SK-N-SH treated with all-trans-retinoic acid at 6 μM for 48 hours (cell line): Measurements from ENCODE around the gene KLC1.

Experiments
- ARNTL ChIP-seq: fragments of 450-650 bp; formaldehyde crosslinking; IDR thresholded peaks from 2 replicates; pipeline ENCODE4 v1.5.0; 2020; ENCODE audit warnings: low read depth, mild to moderate bottlenecking, moderate library complexity, borderline replicate concordance
- CSDC2 ChIP-seq: fragments of 250-450 bp; sonication (Bioruptor Pico); IDR thresholded peaks from 2 replicates; pipeline ENCODE4 v1.5.0; 2020; ENCODE audit warnings: mild to moderate bottlenecking, moderate library complexity
- PPARA ChIP-seq: fragments of 250-450 bp; sonication (Bioruptor Pico); IDR thresholded peaks from 2 replicates; pipeline ENCODE4 v1.5.0; 2020; ENCODE audit warnings: mild to moderate bottlenecking, borderline replicate concordance
- SNAI2 ChIP-seq: fragments of 250-450 bp; sonication (Bioruptor Pico); IDR thresholded peaks from 2 replicates; pipeline ENCODE4 v1.5.0; 2020; ENCODE audit warnings: mild to moderate bottlenecking, moderate library complexity
- TCF4 ChIP-seq: fragments of 250-450 bp; sonication (Bioruptor Pico); IDR thresholded peaks from 2 replicates; pipeline ENCODE4 v1.8.0; 2021; ENCODE audit warnings: mild to moderate bottlenecking, moderate library complexity, borderline replicate concordance
- ZC3H10 ChIP-seq: fragments of 250-450 bp; sonication (Bioruptor Pico); IDR thresholded peaks from 2 replicates; pipeline ENCODE4 v1.5.1; 2021; ENCODE audit warnings: mild to moderate bottlenecking, moderate library complexity
- ZFP3 ChIP-seq: fragments of 250-450 bp; sonication (Bioruptor Pico); IDR thresholded peaks from 2 replicates; pipeline ENCODE4 v1.5.0; 2020; ENCODE audit warnings: mild to moderate bottlenecking, moderate library complexity
- ZNF70 ChIP-seq: fragments of 450-650 bp; formaldehyde crosslinking; IDR thresholded peaks from 2 replicates; pipeline ENCODE4 v1.5.0; 2020; ENCODE audit warnings: mild to moderate bottlenecking, moderate library complexity
- ZNF8 ChIP-seq: fragments of 450-650 bp; formaldehyde crosslinking; IDR thresholded peaks from 2 replicates; pipeline ENCODE4 v1.5.0; 2020; ENCODE audit warnings: mild to moderate bottlenecking, moderate library complexity
- TF ChIP-seq, protein P1 (sequence below): fragments of 250-450 bp; sonication (Bioruptor Pico); IDR thresholded peaks from 2 replicates; pipeline ENCODE4 v1.5.1; 2020; ENCODE audit warnings: low read depth, mild to moderate bottlenecking, moderate library complexity
- TF ChIP-seq, protein P2 (sequence below): fragments of 250-450 bp; sonication (Bioruptor Pico); IDR thresholded peaks from 2 replicates; pipeline ENCODE4 v1.8.0; 2020; ENCODE audit warnings: mild to moderate bottlenecking, moderate library complexity, borderline replicate concordance

DNA sequence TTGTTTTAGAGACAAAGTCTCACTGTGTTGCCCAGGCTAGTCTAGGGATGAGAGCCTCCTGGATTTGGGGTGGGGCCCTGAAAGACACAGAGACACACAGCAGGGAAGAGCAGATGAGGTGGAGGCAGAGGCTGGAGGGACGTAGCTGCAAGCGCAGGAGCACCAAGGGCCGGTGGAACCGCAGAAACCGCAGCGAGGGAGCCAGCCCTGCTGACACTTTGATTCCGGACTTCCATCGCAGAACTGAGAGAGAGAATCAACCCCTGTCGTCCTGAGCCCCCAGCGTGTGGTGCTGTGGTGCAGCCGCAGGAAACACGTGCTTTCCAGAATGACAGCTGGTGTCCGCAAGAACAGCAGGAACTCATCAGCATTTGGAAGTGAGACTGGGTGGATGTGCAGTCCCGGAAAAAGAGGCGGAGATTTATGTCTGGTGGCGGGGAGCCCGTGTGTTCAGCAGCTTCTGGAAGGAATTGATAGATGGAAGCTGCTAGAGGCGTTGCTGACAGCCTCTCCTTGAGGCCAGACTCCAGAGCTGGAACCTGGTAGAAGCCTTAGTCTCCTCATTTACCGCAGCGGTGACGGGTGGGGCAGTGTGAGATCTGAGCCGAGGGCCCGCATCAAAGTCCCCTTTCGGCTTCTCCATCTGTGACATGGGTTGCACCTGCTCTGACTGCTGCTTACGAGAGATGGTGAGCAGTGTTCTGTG is 21.9 kb upstream of the KLC1 start:
- TF ChIP-seq ZNF8 (CRISPR knock-in tag), result no peak
- TF ChIP-seq PPARA, result no peak
- TF ChIP-seq ARNTL (CRISPR knock-in tag), result no peak
- no peak for TF ChIP-seq SNAI2 (CRISPR knock-in tag)
- TF ChIP-seq ZC3H10, result no peak
- no peak for TF ChIP-seq ZNF70 (CRISPR knock-in tag)
- TF ChIP-seq, protein P1, sequence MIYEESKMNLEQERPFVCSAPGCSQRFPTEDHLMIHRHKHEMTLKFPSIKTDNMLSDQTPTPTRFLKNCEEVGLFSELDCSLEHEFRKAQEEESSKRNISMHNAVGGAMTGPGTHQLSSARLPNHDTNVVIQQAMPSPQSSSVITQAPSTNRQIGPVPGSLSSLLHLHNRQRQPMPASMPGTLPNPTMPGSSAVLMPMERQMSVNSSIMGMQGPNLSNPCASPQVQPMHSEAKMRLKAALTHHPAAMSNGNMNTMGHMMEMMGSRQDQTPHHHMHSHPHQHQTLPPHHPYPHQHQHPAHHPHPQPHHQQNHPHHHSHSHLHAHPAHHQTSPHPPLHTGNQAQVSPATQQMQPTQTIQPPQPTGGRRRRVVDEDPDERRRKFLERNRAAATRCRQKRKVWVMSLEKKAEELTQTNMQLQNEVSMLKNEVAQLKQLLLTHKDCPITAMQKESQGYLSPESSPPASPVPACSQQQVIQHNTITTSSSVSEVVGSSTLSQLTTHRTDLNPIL (CRISPR knock-in tag), result no peak
- TF ChIP-seq CSDC2 (CRISPR knock-in tag), result no peak
- TF ChIP-seq, protein P2, sequence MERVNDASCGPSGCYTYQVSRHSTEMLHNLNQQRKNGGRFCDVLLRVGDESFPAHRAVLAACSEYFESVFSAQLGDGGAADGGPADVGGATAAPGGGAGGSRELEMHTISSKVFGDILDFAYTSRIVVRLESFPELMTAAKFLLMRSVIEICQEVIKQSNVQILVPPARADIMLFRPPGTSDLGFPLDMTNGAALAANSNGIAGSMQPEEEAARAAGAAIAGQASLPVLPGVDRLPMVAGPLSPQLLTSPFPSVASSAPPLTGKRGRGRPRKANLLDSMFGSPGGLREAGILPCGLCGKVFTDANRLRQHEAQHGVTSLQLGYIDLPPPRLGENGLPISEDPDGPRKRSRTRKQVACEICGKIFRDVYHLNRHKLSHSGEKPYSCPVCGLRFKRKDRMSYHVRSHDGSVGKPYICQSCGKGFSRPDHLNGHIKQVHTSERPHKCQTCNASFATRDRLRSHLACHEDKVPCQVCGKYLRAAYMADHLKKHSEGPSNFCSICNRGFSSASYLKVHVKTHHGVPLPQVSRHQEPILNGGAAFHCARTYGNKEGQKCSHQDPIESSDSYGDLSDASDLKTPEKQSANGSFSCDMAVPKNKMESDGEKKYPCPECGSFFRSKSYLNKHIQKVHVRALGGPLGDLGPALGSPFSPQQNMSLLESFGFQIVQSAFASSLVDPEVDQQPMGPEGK (CRISPR knock-in tag), result no peak
- TF ChIP-seq ZFP3 (CRISPR knock-in tag), result peak; percentile 86
- no peak; the same call in 1 of the 2 replicates for TF ChIP-seq TCF4 (CRISPR knock-in tag)
